Retinal pigment epithelial cell (primary cell): ENCODE results near the gene GLI1.
"Not testable (repeated sequence)": the region's sequence is repeated elsewhere in the genome, so short reads cannot be mapped to it uniquely, and the experiment has no call there.

Experiments used
- DNase-seq: peaks from one replicate; pipeline ENCODE4 v3.0.0-alpha.2; 2010; ENCODE audit warnings: low read depth
- H3K4me3 ChIP-seq: 2 replicates; pipeline ENCODE4 v1.5.1; 2011; ENCODE audit warnings: mild to moderate bottlenecking, low read length, control low read depth, moderate library complexity
- TF ChIP-seq, protein P1 (sequence below): conservative IDR thresholded peaks from 2 replicates; pipeline ENCODE4 v1.5.1; 2011; ENCODE audit warnings: low read depth, low read length, control low read depth, inconsistent platforms

Gene GLI1

DNA sequence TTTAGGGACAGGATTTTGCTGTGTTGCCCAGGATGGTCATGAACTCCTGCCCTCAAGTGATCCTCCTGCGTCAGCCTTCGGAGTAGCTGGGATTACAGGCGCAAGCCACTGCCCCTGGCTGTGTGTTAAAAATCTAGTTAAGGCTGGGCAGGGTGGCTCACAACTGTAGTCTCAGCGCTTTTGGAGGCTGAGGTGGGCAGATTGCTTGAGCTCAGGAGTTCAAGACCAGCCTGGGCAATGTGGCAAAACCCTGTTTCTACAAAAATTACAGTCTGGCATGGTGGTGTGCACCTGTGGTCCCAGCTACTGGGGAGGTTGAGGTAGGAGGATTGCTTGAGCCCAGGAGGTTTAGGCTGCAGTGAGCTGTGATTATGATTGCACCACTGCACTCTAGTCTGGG is 51.6 kb downstream of the GLI1 start:
- H3K4me3 ChIP-seq, result no peak overlapping the region
- no peak for DNase-seq
- TF ChIP-seq, protein P1, sequence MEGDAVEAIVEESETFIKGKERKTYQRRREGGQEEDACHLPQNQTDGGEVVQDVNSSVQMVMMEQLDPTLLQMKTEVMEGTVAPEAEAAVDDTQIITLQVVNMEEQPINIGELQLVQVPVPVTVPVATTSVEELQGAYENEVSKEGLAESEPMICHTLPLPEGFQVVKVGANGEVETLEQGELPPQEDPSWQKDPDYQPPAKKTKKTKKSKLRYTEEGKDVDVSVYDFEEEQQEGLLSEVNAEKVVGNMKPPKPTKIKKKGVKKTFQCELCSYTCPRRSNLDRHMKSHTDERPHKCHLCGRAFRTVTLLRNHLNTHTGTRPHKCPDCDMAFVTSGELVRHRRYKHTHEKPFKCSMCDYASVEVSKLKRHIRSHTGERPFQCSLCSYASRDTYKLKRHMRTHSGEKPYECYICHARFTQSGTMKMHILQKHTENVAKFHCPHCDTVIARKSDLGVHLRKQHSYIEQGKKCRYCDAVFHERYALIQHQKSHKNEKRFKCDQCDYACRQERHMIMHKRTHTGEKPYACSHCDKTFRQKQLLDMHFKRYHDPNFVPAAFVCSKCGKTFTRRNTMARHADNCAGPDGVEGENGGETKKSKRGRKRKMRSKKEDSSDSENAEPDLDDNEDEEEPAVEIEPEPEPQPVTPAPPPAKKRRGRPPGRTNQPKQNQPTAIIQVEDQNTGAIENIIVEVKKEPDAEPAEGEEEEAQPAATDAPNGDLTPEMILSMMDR, result no peak

DNA sequence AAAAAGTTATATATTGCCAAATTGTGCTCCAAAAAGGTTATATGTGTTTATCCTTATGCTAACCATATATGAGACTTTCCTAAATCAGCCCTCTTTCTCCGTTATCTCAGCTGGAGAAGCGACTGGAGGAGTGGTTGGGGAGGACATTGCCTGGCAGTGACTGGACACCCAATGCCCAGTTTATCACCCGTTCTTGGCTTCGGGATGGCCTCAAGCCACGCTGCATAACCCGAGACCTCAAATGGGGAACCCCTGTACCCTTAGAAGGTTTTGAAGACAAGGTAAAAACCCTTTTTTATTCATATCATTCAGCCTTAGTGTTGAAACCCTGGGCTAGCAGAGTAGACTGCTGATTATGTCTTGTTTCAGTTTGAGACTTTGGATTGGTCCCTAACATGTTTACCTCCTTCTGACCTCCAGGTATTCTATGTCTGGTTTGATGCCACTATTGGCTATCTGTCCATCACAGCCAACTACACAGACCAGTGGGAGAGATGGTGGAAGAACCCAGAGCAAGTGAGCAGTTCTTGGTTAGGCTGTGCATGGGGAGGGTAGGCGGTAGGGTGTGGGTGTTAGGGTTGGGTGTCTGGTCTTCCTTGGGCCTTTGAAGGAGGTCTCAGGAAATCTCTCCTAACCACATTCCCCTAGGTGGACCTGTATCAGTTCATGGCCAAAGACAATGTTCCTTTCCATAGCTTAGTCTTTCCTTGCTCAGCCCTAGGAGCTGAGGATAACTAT is 52.2 kb downstream of the GLI1 start:
- H3K4me3 ChIP-seq, result no peak overlapping the region
- DNase-seq, result no peak
- TF ChIP-seq, protein P1, result no peak

DNA sequence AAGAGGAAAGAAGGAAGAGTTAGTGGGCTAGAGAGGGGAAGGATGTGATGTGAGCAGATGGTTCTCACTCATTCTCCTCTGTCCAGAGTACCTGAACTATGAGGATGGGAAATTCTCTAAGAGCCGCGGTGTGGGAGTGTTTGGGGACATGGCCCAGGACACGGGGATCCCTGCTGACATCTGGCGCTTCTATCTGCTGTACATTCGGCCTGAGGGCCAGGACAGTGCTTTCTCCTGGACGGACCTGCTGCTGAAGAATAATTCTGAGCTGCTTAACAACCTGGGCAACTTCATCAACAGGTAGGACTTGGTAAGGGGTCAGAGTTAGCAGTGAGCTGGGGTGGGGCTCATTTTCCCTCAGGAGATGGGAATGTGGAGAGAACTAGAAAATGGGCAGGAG is 53.1 kb downstream of the GLI1 start:
- DNase-seq, result no peak
- TF ChIP-seq, protein P1, result no peak
- no peak overlapping the region for H3K4me3 ChIP-seq

DNA sequence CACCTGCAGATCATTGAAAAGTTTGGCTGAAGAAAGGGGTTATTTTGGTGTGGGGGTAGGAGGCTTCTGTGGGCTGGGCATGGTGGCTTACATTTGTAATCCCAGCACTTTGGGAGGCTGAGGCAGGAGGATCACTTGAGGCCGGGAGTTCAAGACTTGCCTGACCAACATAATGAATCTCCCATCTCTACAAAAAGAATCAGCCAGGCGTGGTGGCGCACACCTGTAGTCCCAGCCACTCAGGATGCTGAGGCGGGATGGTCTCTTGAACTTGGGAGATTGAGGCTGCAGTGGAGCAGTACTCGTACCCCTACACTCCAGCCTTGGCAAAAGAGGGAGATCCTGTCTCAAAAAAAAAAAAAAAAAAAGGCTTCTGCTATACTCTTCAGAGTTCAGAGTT is 53.7 kb downstream of the GLI1 start:
- no peak for DNase-seq
- H3K4me3 ChIP-seq, result no peak overlapping the region
- TF ChIP-seq, protein P1, result no peak

DNA sequence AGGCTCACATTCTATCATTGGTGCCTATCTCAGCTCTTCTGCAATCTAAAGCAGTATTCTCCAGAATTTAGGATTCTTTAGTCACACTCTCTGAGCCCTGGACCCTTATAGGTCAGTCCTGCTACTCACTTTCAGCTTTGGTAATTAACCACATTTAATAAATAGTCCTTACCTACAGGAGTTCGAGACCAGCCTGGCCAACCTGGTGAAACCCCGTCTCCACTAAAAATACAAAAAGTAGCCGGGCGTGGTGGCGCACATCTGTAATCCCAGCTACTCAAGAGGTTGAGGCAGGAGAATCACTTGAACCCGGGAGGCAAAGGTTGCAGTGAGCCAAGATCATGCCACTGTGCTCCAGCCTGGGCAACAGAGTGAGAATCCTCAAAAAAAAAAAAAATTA is 54.1 kb downstream of the GLI1 start:
- not testable (repeated sequence) for H3K4me3 ChIP-seq, DNase-seq

DNA sequence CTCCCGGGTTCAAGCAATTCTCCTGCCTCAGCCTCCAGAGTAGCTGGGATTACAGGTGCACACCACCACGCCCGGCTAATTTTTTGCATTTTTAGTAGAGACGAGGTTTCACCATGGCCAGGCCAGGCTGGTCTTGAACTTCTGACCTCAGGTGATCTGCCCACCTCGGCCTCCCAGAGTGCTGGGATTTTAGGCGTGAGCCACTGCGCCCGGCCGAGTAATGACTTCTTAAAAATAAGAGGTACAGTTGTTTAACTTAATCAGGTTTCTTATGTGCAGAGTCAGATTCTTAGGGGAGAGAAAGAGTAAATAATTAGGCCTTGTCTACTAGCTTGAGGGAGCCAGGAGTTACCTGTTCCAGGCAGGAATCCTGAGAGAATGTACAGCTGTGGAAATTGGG is 54.7 kb downstream of the GLI1 start:
- not testable (repeated sequence) for DNase-seq, H3K4me3 ChIP-seq

DNA sequence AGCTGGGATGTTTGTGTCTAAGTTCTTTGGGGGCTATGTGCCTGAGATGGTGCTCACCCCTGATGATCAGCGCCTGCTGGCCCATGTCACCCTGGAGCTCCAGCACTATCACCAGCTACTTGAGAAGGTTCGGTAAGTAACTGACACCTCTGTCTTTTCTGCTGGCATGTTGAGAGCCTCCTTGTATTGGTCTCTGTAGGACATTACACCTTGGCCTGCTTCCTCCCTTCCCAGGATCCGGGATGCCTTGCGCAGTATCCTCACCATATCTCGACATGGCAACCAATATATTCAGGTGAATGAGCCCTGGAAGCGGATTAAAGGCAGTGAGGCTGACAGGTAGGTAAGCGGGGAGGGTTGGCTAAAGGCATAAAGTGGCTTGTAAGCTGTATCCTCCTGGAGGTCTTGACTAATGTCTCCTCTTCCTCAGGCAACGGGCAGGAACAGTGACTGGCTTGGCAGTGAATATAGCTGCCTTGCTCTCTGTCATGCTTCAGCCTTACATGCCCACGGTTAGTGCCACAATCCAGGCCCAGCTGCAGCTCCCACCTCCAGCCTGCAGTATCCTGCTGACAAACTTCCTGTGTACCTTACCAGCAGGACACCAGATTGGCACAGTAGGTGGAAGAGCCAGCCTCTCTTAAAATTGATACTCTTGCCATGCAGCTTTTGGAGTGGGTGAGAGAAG is 55.3 kb downstream of the GLI1 start:
- H3K4me3 ChIP-seq, result no peak overlapping the region
- DNase-seq, result no peak
- TF ChIP-seq, protein P1, result no peak

DNA sequence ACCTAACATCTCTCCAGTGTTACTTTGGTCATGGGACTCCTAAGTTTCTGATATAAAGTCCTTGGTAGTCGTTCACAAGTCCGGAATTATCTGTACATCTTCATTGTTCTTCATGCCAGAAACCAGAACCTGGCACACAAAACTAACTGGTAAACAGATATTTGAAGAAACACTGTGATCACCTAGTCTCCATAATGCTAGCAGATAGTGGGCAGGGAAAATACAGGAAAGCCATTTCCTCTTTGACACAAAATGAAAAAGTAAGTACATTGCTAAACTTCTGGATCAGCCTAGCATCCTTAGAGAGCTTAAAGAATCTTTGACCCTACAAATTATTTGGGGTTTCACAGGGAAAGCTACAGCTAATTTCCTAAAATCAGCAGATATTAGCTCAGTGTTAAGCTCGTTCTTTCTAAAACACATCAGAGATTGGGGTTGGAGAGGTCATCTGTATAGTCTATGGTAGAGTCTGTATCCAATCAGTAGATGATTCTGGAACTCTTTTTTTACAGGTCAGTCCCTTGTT is 55.9 kb downstream of the GLI1 start:
- H3K4me3 ChIP-seq, result no peak overlapping the region
- TF ChIP-seq, protein P1, result no peak
- DNase-seq, result no peak
